ENCODE results near the gene DUSP22. TPM values are rescaled to one million over a fixed set of nuclear protein-coding genes. Genes with fewer than 3 reads are reported as not detected.

The DUSP22 gene
- total and polyA plus RNA-seq, 2 experiments from 2014 or later: 12.8 to 36.8 TPM

DNA sequence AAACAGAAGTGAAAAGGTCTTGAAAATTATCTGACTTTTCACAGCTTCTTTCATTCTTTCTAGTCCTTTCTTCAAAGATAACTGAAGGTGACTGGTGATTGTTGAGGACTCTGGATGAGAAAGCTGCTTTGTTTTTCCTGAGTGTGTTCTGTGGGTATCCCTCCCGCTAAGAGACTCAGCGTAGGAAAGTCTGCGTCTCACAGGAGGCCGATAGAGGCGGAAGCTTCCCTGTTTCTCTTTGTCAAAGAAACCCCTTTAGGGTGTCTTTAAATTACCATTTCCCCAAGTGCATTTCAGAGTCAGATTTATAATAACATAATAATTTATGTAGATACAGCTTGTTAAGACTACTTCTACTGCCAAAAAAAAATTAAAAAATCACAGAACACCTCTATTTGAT is 68.1 kb downstream of the DUSP22 start:
- Histone ChIP-seq H3K79me2 (replicated peaks; ENCODE audit: insufficient read depth) (no peaks in the 10 kb centered on the region), H3K27me3 (ENCODE audit: insufficient read depth) (no peaks in the 10 kb centered on the region), H3K9me2 (ENCODE audit: insufficient read depth) (0 out of 2 replicates have a peak, but pooled peaks cover 6% of the 10 kb centered on the region), H4K20me1 (replicated peaks; ENCODE audit: insufficient read depth) (no peaks in the 10 kb centered on the region; the same call in 1 of the 2 replicates), H3K36me3 (ENCODE audit: insufficient read depth) (peaks cover 27% of the 10 kb centered on the region), H3K27ac (ENCODE audit: low read depth) (no peak overlapping the region), H3F3A (replicated peaks; ENCODE audit: low read depth) (no peaks in the 10 kb centered on the region), H2AFZ (no peak overlapping the region), H3K4me3 (no peak overlapping the region), H3K4me2 (no peak overlapping the region), H3K4me1 (ENCODE audit: insufficient read depth) (no peaks in the 10 kb centered on the region)
- Mint-ChIP-seq H3K4me1 (peaks cover 4% of the 10 kb centered on the region; the same call in 1 of the 3 replicates), H3K27me3 (ENCODE audit: insufficient read depth, low read depth, poor library complexity) (peaks cover 15% of the 10 kb centered on the region), H3K36me3 (ENCODE audit: low read depth) (peaks cover 45% of the 10 kb centered on the region), H3K4me3 (no peak overlapping the region), H3K27ac (no peak overlapping the region), H3K9me3 (peaks cover 99% of the 10 kb centered on the region)
- TF ChIP-seq, protein P1, sequence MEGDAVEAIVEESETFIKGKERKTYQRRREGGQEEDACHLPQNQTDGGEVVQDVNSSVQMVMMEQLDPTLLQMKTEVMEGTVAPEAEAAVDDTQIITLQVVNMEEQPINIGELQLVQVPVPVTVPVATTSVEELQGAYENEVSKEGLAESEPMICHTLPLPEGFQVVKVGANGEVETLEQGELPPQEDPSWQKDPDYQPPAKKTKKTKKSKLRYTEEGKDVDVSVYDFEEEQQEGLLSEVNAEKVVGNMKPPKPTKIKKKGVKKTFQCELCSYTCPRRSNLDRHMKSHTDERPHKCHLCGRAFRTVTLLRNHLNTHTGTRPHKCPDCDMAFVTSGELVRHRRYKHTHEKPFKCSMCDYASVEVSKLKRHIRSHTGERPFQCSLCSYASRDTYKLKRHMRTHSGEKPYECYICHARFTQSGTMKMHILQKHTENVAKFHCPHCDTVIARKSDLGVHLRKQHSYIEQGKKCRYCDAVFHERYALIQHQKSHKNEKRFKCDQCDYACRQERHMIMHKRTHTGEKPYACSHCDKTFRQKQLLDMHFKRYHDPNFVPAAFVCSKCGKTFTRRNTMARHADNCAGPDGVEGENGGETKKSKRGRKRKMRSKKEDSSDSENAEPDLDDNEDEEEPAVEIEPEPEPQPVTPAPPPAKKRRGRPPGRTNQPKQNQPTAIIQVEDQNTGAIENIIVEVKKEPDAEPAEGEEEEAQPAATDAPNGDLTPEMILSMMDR (conservative IDR thresholded peaks at IDR 0.05; ENCODE audit: low read depth in 2 of 2): no peak
- TF ChIP-seq ZNF114 (CRISPR knock-in tag; IDR thresholded peaks at IDR 0.05) (no peak), CREB1 (CRISPR knock-in tag; IDR thresholded peaks at IDR 0.05; ENCODE audit: low read depth) (no peak), ZNF331 (CRISPR knock-in tag; IDR thresholded peaks at IDR 0.05; ENCODE audit: low read depth) (no peak), EZH2 (IDR thresholded peaks at IDR 0.05; ENCODE audit: low read depth, unreplicated experiment) (no peak), STAT1 (IDR thresholded peaks at IDR 0.05; ENCODE audit: unreplicated experiment) (no peak), JUNB (IDR thresholded peaks at IDR 0.05; ENCODE audit: unreplicated experiment) (no peak), EZH2phosphoT487 (IDR thresholded peaks at IDR 0.05; ENCODE audit: unreplicated experiment) (no peak), NANOG (IDR thresholded peaks at IDR 0.05; ENCODE audit: borderline replicate concordance) (no peak), POLR2AphosphoS5 (IDR thresholded peaks at IDR 0.05; ENCODE audit: low read depth) (no peak)
- TF ChIP-seq, protein P2, sequence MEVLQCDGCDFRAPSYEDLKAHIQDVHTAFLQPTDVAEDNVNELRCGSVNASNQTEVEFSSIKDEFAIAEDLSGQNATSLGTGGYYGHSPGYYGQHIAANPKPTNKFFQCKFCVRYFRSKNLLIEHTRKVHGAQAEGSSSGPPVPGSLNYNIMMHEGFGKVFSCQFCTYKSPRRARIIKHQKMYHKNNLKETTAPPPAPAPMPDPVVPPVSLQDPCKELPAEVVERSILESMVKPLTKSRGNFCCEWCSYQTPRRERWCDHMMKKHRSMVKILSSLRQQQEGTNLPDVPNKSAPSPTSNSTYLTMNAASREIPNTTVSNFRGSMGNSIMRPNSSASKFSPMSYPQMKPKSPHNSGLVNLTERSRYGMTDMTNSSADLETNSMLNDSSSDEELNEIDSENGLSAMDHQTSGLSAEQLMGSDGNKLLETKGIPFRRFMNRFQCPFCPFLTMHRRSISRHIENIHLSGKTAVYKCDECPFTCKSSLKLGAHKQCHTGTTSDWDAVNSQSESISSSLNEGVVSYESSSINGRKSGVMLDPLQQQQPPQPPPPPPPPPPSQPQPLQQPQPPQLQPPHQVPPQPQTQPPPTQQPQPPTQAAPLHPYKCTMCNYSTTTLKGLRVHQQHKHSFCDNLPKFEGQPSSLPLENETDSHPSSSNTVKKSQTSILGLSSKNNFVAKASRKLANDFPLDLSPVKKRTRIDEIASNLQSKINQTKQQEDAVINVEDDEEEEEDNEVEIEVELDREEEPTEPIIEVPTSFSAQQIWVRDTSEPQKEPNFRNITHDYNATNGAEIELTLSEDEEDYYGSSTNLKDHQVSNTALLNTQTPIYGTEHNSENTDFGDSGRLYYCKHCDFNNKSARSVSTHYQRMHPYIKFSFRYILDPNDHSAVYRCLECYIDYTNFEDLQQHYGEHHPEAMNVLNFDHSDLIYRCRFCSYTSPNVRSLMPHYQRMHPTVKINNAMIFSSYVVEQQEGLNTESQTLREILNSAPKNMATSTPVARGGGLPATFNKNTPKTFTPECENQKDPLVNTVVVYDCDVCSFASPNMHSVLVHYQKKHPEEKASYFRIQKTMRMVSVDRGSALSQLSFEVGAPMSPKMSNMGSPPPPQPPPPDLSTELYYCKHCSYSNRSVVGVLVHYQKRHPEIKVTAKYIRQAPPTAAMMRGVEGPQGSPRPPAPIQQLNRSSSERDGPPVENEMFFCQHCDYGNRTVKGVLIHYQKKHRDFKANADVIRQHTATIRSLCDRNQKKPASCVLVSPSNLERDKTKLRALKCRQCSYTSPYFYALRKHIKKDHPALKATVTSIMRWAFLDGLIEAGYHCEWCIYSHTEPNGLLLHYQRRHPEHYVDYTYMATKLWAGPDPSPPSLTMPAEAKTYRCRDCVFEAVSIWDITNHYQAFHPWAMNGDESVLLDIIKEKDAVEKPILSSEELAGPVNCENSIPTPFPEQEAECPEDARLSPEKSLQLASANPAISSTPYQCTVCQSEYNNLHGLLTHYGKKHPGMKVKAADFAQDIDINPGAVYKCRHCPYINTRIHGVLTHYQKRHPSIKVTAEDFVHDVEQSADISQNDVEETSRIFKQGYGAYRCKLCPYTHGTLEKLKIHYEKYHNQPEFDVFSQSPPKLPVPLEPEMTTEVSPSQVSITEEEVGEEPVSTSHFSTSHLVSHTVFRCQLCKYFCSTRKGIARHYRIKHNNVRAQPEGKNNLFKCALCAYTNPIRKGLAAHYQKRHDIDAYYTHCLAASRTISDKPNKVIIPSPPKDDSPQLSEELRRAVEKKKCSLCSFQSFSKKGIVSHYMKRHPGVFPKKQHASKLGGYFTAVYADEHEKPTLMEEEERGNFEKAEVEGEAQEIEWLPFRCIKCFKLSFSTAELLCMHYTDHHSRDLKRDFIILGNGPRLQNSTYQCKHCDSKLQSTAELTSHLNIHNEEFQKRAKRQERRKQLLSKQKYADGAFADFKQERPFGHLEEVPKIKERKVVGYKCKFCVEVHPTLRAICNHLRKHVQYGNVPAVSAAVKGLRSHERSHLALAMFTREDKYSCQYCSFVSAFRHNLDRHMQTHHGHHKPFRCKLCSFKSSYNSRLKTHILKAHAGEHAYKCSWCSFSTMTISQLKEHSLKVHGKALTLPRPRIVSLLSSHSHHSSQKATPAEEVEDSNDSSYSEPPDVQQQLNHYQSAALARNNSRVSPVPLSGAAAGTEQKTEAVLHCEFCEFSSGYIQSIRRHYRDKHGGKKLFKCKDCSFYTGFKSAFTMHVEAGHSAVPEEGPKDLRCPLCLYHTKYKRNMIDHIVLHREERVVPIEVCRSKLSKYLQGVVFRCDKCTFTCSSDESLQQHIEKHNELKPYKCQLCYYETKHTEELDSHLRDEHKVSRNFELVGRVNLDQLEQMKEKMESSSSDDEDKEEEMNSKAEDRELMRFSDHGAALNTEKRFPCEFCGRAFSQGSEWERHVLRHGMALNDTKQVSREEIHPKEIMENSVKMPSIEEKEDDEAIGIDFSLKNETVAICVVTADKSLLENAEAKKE (CRISPR knock-in tag; IDR thresholded peaks at IDR 0.05): no peak
- TF ChIP-seq, protein P3, sequence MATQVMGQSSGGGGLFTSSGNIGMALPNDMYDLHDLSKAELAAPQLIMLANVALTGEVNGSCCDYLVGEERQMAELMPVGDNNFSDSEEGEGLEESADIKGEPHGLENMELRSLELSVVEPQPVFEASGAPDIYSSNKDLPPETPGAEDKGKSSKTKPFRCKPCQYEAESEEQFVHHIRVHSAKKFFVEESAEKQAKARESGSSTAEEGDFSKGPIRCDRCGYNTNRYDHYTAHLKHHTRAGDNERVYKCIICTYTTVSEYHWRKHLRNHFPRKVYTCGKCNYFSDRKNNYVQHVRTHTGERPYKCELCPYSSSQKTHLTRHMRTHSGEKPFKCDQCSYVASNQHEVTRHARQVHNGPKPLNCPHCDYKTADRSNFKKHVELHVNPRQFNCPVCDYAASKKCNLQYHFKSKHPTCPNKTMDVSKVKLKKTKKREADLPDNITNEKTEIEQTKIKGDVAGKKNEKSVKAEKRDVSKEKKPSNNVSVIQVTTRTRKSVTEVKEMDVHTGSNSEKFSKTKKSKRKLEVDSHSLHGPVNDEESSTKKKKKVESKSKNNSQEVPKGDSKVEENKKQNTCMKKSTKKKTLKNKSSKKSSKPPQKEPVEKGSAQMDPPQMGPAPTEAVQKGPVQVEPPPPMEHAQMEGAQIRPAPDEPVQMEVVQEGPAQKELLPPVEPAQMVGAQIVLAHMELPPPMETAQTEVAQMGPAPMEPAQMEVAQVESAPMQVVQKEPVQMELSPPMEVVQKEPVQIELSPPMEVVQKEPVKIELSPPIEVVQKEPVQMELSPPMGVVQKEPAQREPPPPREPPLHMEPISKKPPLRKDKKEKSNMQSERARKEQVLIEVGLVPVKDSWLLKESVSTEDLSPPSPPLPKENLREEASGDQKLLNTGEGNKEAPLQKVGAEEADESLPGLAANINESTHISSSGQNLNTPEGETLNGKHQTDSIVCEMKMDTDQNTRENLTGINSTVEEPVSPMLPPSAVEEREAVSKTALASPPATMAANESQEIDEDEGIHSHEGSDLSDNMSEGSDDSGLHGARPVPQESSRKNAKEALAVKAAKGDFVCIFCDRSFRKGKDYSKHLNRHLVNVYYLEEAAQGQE (IDR thresholded peaks at IDR 0.05; ENCODE audit: unreplicated experiment): no peak
- TF ChIP-seq, protein P4, sequence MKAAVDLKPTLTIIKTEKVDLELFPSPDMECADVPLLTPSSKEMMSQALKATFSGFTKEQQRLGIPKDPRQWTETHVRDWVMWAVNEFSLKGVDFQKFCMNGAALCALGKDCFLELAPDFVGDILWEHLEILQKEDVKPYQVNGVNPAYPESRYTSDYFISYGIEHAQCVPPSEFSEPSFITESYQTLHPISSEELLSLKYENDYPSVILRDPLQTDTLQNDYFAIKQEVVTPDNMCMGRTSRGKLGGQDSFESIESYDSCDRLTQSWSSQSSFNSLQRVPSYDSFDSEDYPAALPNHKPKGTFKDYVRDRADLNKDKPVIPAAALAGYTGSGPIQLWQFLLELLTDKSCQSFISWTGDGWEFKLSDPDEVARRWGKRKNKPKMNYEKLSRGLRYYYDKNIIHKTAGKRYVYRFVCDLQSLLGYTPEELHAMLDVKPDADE (IDR thresholded peaks at IDR 0.05): no peak
- DNase-seq (ENCODE audit: low spot score) (no peak), ATAC-seq (no peak)
